ENCODE measurements around the gene POLR1D. TPM values are rescaled to one million over a fixed set of nuclear protein-coding genes. Genes with fewer than 3 reads are reported as not detected.

The POLR1D gene, protein sequence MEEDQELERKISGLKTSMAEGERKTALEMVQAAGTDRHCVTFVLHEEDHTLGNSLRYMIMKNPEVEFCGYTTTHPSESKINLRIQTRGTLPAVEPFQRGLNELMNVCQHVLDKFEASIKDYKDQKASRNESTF
- total RNA-seq (100 to 1,000 TPM; 134 to 137 TPM), polyA plus RNA-seq (135 TPM)

DNA sequence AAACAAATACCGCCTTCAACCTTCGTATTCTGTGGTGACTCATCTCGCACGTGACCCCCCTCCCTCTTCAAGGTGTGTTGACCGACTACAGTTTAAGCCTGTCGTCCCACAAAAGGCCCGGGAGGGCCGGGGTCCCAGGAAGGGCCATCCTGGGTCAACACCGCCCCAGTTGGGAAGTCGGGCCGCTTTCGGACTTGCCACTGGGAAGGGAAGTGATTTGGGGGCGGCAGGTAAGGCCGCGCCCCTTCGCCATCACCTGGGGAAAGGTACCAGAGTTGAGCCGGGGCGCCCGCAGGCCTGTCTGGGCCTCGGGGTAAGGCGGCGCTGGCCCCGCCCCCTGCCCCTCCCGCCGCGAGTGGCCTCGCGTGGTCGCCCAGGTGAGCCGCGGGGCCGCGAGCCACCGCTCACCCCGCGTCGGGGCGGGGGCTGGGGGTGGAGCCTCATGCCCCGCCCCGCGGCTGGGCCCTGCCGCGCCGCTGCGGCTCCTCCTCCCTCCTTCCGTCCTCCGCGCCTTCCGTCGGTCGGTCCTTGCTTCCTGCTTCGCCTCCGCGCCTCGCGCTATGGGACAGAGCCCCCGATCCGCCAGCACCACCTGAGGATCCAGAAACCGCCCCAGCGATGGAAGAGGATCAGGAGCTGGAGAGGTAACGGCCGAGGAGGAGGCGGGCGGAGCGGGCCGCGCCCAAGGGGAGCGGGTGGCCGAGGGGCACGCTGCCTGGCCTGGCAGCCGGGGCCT lies at the start of gene POLR1D:
Gene POLR1D (plus strand): TSS at position 527 of the 736 bp plus-strand sequence. CDS start 92 bp downstream, at position 619.
- DNase-seq, result peak; percentile 75 to 92 (median 86)
- peaks cover 0 to 44% (median 15%) of the 10 kb centered on the region in 3 donors for H3K36me3 Mint-ChIP-seq
- ChIA-PET POLR2A (interaction anchor here (0.8 to 2.2 kb wide), 10 partner anchors 10 to 1037 kb away, joined by 3 to 27 read pairs (median 5); partner anchors contain the start of genes GTF3A, MTIF3, PAN3 and POMP), CTCF (interaction anchor here (0.7 to 4.5 kb wide), 10 partner anchors 8 to 216 kb away, joined by 3 to 24 read pairs (median 5); partner anchors contain the start of gene MTIF3)
- Histone ChIP-seq H3K4me3 (ENCODE audit: low read length) (peak within 1 kb of the TSS; percentile 90), H3K9me3 (ENCODE audit: low read length) (no peaks in the 10 kb centered on the region), H3K27ac (ENCODE audit: low read depth, low read length) (peak within 1 kb of the TSS; percentile 90), H3K27me3 (ENCODE audit: insufficient read depth, low read length, poor library complexity, severe bottlenecking) (no peaks in the 10 kb centered on the region), H3K36me3 (ENCODE audit: insufficient read depth, low read length) (no peaks in the 10 kb centered on the region), H3K4me1 (ENCODE audit: insufficient read depth, low read length) (peaks cover 34% of the 10 kb centered on the region)
- no peaks in the 10 kb centered on the region for H3K9me3 Mint-ChIP-seq
- H3K4me1 Mint-ChIP-seq, result peaks cover 63 to 74% (median 73%) of the 10 kb centered on the region in 3 donors
- no peaks in the 10 kb centered on the region for H3K27me3 Mint-ChIP-seq
- H3K4me3 Mint-ChIP-seq, result peak within 1 kb of the TSS; percentile 90 to 97 (median 95)
- H3K27ac Mint-ChIP-seq, result peak within 1 kb of the TSS; percentile 91 to 99 (median 98)

DNA sequence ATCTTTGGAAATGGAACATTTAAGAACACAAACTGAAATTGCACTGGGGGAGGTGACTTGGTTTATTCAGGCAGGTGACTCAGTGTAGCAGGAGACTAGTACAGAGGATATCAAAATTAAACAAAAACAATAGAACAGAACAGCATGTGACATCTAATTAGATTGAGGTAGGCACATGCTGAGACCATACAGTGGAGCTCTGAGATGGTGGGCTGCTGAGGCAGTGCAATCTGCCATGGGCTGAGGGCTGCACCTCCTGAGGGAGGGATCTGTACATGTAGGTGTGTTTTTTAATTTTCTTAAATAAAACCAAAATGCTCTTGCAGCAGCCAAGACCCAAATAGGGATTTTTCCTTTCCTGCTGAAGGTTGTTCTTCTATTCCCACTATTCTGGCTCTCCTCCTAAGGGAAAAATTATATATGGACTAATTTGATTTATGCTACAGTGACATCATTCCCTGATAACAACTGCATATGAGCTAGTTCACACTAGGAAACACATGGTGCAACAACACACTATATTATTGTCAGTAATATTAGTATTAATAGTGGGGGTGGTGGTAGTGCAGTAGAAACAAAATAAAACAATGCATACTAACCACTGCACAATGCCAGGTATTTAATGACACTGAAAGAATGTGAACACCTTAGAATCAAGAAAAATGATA lies 49.3 kb upstream of the POLR1D start:
- Mint-ChIP-seq H3K27me3 (no peaks in the 10 kb centered on the region), H3K9me3 (no peaks in the 10 kb centered on the region), H3K36me3 (peaks cover 0 to 20% (median 9%) of the 10 kb centered on the region in 3 donors), H3K4me1 (peaks cover 19 to 28% (median 24%) of the 10 kb centered on the region in 3 donors), H3K27ac (peak overlapping the region in 1 of 8 donors; percentile 31), H3K4me3 (no peak overlapping the region)
- ChIA-PET CTCF (no interaction called here), POLR2A (no interaction called here)
- no peaks in the 10 kb centered on the region for H3K27me3 ChIP-seq (ENCODE audit: insufficient read depth, low read length, poor library complexity, severe bottlenecking)
- H3K9me3 ChIP-seq (ENCODE audit: low read length), result no peaks in the 10 kb centered on the region
- no peaks in the 10 kb centered on the region for H3K4me1 ChIP-seq (ENCODE audit: insufficient read depth, low read length)
- H3K4me3 ChIP-seq (ENCODE audit: low read length), result no peak overlapping the region
- H3K27ac ChIP-seq (ENCODE audit: low read depth, low read length), result no peak overlapping the region
- H3K36me3 ChIP-seq (ENCODE audit: insufficient read depth, low read length), result peaks cover 5% of the 10 kb centered on the region
- DNase-seq, result no peak

DNA sequence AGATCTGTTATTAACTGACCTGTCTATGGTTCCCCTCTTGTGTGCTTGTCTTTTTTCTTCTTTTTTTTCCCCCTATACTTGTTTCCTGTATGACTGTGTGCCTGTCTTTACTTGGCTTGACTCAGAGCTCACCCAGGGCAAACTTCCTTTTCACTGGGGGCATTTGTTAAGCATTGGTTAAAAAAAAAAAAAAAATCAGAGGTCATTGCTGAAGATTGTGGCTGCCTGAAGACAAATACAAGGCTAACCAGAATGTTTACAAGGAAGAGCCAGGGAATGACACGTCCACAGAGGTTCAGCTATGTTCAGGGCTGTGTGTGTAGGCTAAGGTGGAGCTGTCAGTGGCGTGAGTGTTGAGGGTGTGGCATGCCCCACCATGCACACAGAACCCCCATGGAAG lies 48.4 kb upstream of the POLR1D start:
- H3K36me3 ChIP-seq (ENCODE audit: insufficient read depth, low read length), result peaks cover 3% of the 10 kb centered on the region
- H3K27me3 ChIP-seq (ENCODE audit: insufficient read depth, low read length, poor library complexity, severe bottlenecking), result no peaks in the 10 kb centered on the region
- CTCF ChIA-PET, result no interaction called here
- POLR2A ChIA-PET, result interaction anchor here (0.8 kb wide), 1 partner anchor 47 kb away, joined by 4 read pairs; the partner anchor contains the start of gene LNX2
- no peaks in the 10 kb centered on the region for H3K4me1 ChIP-seq (ENCODE audit: insufficient read depth, low read length)
- peaks cover 0 to 25% (median 9%) of the 10 kb centered on the region in 3 donors for H3K36me3 Mint-ChIP-seq
- H3K4me3 ChIP-seq (ENCODE audit: low read length), result no peak overlapping the region
- no peaks in the 10 kb centered on the region for H3K9me3 ChIP-seq (ENCODE audit: low read length)
- no peak for DNase-seq
- H3K9me3 Mint-ChIP-seq, result no peaks in the 10 kb centered on the region
- no peak overlapping the region for H3K27ac ChIP-seq (ENCODE audit: low read depth, low read length)
- no peaks in the 10 kb centered on the region for H3K27me3 Mint-ChIP-seq
- peak overlapping the region in 1 of 7 donors; percentile 2 for H3K4me3 Mint-ChIP-seq
- H3K27ac Mint-ChIP-seq, result peak overlapping the region in 1 of 8 donors; percentile 21
- H3K4me1 Mint-ChIP-seq, result peaks cover 23 to 32% (median 29%) of the 10 kb centered on the region in 3 donors

DNA sequence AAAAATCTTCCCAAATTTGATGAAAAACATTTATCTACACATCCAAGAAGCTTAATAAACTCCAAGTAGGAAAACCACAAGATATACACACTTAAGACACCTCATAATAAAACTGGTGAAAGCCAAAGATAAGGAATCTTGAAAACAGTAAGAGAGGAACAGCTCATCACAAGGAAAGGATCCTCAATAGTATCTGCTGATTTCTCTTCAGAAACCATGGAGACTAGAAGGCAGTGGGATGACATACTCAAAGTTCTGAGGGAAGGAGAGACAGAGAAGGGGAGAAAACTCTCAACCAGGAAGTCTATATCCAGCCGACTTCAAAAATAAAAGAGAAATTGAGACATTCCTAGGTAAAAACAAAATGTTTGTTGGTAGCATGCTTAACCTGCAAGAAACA lies 47.0 kb upstream of the POLR1D start:
- no peaks in the 10 kb centered on the region for H3K27me3 ChIP-seq (ENCODE audit: insufficient read depth, low read length, poor library complexity, severe bottlenecking)
- H3K4me3 ChIP-seq (ENCODE audit: low read length), result no peak overlapping the region
- peaks cover 23 to 38% (median 29%) of the 10 kb centered on the region in 3 donors for H3K4me1 Mint-ChIP-seq
- H3K27ac ChIP-seq (ENCODE audit: low read depth, low read length), result no peak overlapping the region
- ChIA-PET POLR2A (no interaction called here), CTCF (no interaction called here)
- H3K36me3 Mint-ChIP-seq, result peaks cover 0 to 24% (median 6%) of the 10 kb centered on the region in 3 donors
- no peak overlapping the region for H3K4me3 Mint-ChIP-seq
- H3K27ac Mint-ChIP-seq, result no peak overlapping the region
- H3K36me3 ChIP-seq (ENCODE audit: insufficient read depth, low read length), result peaks cover 8% of the 10 kb centered on the region
- H3K27me3 Mint-ChIP-seq, result no peaks in the 10 kb centered on the region
- no peaks in the 10 kb centered on the region for H3K9me3 Mint-ChIP-seq
- no peaks in the 10 kb centered on the region for H3K4me1 ChIP-seq (ENCODE audit: insufficient read depth, low read length)
- no peaks in the 10 kb centered on the region for H3K9me3 ChIP-seq (ENCODE audit: low read length)
- no peak for DNase-seq

DNA sequence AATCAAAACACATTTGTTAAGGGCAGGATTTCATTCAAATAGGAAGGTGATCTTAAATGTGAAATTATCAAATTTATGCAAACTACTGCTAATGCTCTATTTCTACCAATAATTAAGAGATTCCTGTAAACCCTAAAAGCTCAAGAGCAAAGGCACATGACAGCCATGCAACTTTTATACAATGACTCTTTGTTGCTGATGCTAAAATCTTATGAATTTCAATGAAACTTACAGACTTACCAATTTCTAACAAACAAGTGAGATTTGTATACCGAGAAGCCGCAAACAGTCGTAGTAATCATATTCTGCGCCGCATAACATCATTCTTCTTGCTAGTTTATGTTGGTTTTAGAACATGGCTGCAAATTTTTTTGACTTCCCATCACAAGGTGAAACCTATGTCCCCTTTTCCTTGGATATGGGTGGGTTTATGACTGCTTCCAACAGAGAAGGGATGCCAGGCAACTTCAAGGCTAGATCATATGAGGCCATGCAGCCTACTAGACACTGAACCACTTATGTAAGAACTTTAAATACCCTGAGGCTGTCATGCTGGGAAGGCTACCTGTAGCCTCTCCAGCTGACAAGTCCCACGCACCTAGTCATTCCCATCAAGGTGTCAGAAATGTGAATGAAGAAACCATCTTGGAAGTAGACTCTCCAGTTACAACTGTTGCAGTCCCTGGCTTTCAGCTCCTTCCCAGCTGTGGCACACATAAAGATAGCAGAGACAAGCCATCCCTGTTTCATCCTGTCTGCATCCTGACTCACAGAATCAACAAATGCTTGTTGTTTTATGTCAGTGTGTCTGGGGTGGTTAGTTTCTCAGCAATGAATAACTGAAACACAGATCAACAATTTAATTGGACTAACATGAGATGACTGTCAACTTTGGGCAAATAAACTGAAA lies 43.3 kb upstream of the POLR1D start:
- H3K36me3 ChIP-seq (ENCODE audit: insufficient read depth, low read length), result peaks cover 8% of the 10 kb centered on the region
- ChIA-PET CTCF (no interaction called here), POLR2A (no interaction called here)
- H3K27ac Mint-ChIP-seq, result peak overlapping the region in 4 of 8 donors; percentile 14 to 73 (median 36)
- H3K4me3 ChIP-seq (ENCODE audit: low read length), result no peak overlapping the region
- no peaks in the 10 kb centered on the region for H3K4me1 ChIP-seq (ENCODE audit: insufficient read depth, low read length)
- H3K4me1 Mint-ChIP-seq, result peaks cover 22 to 40% (median 34%) of the 10 kb centered on the region in 3 donors
- DNase-seq, result no peak
- no peaks in the 10 kb centered on the region for H3K9me3 ChIP-seq (ENCODE audit: low read length)
- H3K27me3 ChIP-seq (ENCODE audit: insufficient read depth, low read length, poor library complexity, severe bottlenecking), result no peaks in the 10 kb centered on the region
- H3K27me3 Mint-ChIP-seq, result no peaks in the 10 kb centered on the region
- no peak overlapping the region for H3K4me3 Mint-ChIP-seq
- peaks cover 0 to 30% (median 11%) of the 10 kb centered on the region in 3 donors for H3K36me3 Mint-ChIP-seq
- H3K9me3 Mint-ChIP-seq, result no peaks in the 10 kb centered on the region
- H3K27ac ChIP-seq (ENCODE audit: low read depth, low read length), result no peak overlapping the region

DNA sequence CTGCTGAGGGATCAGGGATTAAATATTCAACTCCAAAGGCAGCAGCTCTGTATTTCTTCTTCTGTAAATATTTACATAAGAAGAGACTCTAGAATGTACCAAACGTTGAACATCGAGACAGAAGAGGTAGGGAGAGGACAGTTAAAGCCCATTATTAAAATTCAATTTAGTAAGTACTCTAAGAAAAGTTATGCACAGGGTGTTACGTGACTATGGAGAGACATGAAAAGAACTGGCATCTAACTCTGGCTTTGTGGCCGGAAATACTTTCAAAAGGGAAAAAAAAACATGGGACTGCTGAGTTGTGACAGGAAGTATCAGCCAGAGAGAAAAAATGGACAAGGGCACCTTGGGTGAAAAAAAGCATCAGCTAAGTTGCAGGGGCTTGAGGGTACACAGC lies 38.0 kb upstream of the POLR1D start:
- Mint-ChIP-seq H3K9me3 (peaks cover 0 to 6% (median 3%) of the 10 kb centered on the region in 5 donors), H3K4me3 (peak overlapping the region in 2 of 7 donors; percentile 0 to 6), H3K36me3 (peaks cover 4 to 17% (median 7%) of the 10 kb centered on the region in 3 donors), H3K4me1 (peaks cover 19 to 48% (median 47%) of the 10 kb centered on the region in 3 donors), H3K27me3 (no peaks in the 10 kb centered on the region), H3K27ac (peak overlapping the region in 2 of 8 donors; percentile 47 to 52)
- CTCF ChIA-PET, result no interaction called here
- Histone ChIP-seq H3K27me3 (ENCODE audit: insufficient read depth, low read length, poor library complexity, severe bottlenecking) (no peaks in the 10 kb centered on the region), H3K4me3 (ENCODE audit: low read length) (no peak overlapping the region), H3K4me1 (ENCODE audit: insufficient read depth, low read length) (peaks cover 7% of the 10 kb centered on the region), H3K9me3 (ENCODE audit: low read length) (no peaks in the 10 kb centered on the region), H3K27ac (ENCODE audit: low read depth, low read length) (no peak overlapping the region), H3K36me3 (ENCODE audit: insufficient read depth, low read length) (peaks cover under 1% of the 10 kb centered on the region)
- DNase-seq, result peak in 1 of 5 donors; percentile 21
- POLR2A ChIA-PET, result no interaction called here

DNA sequence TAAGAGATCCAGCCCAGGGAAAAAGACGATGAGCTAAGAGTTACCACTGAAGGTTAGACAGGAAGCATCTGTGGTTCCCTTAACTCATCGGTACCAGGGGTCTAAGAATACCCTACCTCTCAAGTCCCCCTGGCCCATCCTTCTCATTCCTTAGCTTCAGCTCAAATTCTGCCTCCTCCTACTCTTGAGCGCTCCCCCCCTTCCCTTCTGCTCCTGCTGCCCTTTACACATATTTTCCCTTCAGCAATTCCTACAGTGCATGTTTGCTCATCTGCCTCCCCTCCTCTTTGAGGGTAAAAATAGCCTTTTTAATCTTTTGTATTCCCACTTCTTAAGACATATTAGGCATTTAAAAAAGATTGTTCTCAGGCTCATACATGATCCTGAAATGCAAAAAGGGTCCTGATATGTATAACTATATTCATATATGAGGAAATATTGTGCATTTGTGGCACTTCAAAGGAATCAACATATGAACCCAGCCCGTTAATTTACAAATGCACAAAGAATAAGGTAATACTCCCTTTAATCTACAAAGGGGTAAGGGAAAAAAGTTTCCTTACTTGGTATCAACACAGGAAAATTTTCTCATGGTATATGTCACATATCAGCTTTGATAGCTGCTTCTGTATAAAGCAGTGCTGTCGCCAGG lies 34.5 kb upstream of the POLR1D start:
- no peak overlapping the region for H3K4me3 Mint-ChIP-seq
- Histone ChIP-seq H3K36me3 (ENCODE audit: insufficient read depth, low read length) (no peaks in the 10 kb centered on the region), H3K4me3 (ENCODE audit: low read length) (no peak overlapping the region), H3K4me1 (ENCODE audit: insufficient read depth, low read length) (peaks cover 7% of the 10 kb centered on the region), H3K9me3 (ENCODE audit: low read length) (no peaks in the 10 kb centered on the region), H3K27me3 (ENCODE audit: insufficient read depth, low read length, poor library complexity, severe bottlenecking) (no peaks in the 10 kb centered on the region), H3K27ac (ENCODE audit: low read depth, low read length) (no peak overlapping the region)
- POLR2A ChIA-PET, result no interaction called here
- H3K27me3 Mint-ChIP-seq, result no peaks in the 10 kb centered on the region
- CTCF ChIA-PET, result no interaction called here
- no peak for DNase-seq
- H3K27ac Mint-ChIP-seq, result peak overlapping the region in 4 of 8 donors; percentile 10 to 61 (median 48)
- peaks cover 19 to 41% (median 36%) of the 10 kb centered on the region in 3 donors for H3K4me1 Mint-ChIP-seq
- H3K36me3 Mint-ChIP-seq, result peaks cover 2 to 4% (median 4%) of the 10 kb centered on the region in 3 donors
- H3K9me3 Mint-ChIP-seq, result peaks cover 0 to 9% (median 3%) of the 10 kb centered on the region in 5 donors
